ENCODE measurements around the gene PLD5.
"Not testable (repeated sequence)": the region's sequence is repeated elsewhere in the genome, so short reads cannot be mapped to it uniquely, and the experiment has no call there.

Gene PLD5

DNA sequence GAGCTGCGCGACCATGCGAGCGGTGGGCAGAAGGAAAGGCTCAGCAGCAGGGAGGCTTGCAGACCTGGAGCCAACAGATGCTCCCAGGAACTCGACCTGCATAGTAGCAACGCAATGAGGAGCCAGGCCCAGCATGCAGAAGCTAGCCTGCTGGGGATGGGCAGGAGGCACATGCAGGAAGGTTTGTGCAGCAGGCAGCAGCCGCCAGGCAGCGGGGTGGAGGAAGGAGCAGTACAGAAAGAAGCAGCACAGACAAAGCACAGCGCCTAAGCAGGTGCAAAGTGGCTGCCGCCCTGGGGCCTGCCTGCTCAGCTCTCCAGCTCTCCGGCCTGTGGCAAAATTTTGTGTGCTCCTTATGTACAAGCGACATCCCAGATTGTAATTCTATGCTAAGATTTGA lies 312.1 kb downstream of the PLD5 start:
- H3K4me3 ChIP-seq (ENCODE audit: low read depth, low read length): no peak overlapping the region
- no peak for DNase-seq (ENCODE audit: low read depth)
- TF ChIP-seq, protein P1, sequence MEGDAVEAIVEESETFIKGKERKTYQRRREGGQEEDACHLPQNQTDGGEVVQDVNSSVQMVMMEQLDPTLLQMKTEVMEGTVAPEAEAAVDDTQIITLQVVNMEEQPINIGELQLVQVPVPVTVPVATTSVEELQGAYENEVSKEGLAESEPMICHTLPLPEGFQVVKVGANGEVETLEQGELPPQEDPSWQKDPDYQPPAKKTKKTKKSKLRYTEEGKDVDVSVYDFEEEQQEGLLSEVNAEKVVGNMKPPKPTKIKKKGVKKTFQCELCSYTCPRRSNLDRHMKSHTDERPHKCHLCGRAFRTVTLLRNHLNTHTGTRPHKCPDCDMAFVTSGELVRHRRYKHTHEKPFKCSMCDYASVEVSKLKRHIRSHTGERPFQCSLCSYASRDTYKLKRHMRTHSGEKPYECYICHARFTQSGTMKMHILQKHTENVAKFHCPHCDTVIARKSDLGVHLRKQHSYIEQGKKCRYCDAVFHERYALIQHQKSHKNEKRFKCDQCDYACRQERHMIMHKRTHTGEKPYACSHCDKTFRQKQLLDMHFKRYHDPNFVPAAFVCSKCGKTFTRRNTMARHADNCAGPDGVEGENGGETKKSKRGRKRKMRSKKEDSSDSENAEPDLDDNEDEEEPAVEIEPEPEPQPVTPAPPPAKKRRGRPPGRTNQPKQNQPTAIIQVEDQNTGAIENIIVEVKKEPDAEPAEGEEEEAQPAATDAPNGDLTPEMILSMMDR (conservative IDR thresholded peaks at IDR 0.05; ENCODE audit: low read depth, low read length): no peak

DNA sequence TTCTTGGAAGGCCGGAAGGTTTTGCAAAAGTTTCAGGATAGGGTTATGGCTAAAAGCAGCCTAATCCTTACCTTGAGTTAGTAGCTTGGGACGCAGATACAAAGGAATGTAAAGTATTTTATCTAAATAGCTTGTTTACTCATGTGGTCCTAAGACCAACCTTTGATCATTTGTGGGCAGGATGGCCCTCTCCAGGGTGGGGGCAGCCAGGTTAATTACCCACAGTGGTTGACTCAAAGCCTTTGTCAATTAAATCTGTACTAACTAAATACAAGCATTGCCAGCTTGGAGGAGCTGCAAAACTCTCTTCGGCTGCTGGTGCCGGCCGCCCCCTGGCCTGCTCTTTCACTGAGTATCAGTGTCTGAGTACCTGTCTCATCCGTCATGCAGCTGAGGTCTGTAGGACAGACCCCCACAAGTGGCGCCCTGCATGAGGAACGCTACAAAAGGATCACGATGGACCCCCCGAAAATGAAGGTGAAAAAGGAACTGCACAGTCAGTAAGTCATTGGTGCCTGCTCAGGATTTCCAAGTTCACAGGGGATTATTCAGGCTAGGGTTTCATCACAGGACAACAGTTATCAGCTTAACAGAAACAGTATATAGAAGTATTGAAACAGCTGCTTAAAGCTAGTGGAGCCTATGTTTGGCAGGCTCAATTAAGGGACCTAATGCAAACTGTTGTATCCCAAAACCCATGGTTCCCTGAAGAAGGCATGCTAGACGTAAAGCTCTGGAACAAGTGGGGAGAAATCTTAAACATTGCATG lies 313.1 kb downstream of the PLD5 start:
- H3K4me3 ChIP-seq (ENCODE audit: low read depth, low read length): no peak overlapping the region
- TF ChIP-seq, protein P1 (conservative IDR thresholded peaks at IDR 0.05; ENCODE audit: low read depth, low read length): no peak
- DNase-seq (ENCODE audit: low read depth): no peak

DNA sequence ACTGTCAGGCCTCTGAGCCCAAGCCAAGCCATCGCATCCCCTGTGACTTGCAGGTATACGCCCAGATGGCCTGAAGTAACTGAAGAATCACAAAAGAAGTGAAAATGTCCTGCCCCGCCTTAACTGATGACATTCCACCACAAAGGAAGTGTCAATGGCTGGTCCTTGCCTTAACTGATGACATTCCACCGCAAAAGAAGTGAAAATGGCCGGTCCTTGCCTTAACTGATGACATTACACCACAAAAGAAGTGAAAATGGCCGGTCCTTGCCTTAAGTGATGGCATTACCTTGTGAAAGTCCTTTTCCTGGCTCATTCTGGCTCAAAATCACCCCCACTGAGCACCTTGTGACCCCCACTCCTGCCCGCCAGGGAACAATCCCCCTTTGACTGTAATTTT lies 314.2 kb downstream of the PLD5 start:
- H3K4me3 ChIP-seq (ENCODE audit: low read depth, low read length); DNase-seq (ENCODE audit: low read depth): not testable (repeated sequence)

DNA sequence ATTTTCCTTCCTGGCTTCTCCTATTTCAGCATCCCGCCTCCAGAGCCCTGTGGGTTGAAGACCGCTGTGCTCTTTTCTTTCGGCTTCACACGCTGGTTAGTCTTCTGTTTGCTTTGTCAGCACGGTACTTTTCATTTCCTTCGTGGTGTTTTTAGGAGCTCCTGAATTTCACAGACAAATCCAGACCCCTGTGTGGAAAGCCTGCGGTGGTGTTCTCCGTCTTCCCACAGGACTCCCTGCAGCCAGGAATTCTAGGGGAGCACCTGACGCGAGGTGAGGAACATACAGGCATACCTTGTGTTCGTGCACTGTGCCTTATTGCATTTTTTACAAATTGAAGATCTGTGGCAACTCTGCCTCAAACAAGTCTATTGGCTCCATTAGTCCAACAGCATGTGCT lies 315.4 kb downstream of the PLD5 start:
- DNase-seq (ENCODE audit: low read depth): no peak
- TF ChIP-seq, protein P1 (conservative IDR thresholded peaks at IDR 0.05; ENCODE audit: low read depth, low read length): no peak
- H3K4me3 ChIP-seq (ENCODE audit: low read depth, low read length): no peak overlapping the region

DNA sequence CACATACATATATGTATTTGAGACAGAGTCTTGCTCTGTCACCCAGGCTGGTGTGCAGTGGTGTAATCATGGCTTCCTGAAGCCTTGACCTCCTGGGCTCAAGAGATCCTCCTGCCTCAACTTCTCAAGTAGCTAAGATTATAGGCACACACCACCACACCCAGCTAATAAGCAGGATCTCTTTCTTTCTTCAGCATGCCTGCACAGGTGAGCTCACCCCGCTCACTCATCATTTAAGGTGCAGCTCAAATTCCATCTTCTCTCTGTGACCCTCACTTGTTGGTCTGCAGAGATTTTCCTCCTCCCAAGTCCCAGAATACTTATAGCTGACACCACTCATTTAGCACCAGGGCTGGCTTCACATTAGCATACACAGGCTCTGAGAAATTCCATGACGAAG lies 316.5 kb downstream of the PLD5 start:
- TF ChIP-seq, protein P1 (conservative IDR thresholded peaks at IDR 0.05; ENCODE audit: low read depth, low read length): no peak
- no peak for DNase-seq (ENCODE audit: low read depth)
- H3K4me3 ChIP-seq (ENCODE audit: low read depth, low read length): no peak overlapping the region

DNA sequence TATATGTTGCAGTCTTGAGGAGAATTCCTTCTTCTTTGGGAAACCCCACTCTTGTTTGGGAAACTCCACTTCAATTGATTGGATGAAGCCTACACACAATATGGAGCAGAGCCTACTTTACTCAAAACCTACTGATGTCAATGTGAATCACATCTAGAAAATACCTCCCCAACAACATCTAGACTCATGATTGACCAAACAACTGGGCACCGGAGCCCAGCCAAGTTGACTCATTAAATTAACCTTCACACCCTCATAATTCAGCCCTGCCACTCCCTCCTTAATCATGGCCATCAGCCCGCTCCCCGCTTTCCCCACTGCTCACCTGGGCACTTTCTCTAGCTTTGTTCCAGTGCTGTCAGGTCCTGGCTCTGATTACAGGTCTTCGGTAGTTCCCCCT lies 317.5 kb downstream of the PLD5 start:
- DNase-seq (ENCODE audit: low read depth): no peak
- H3K4me3 ChIP-seq (ENCODE audit: low read depth, low read length): no peak overlapping the region
- TF ChIP-seq, protein P1 (conservative IDR thresholded peaks at IDR 0.05; ENCODE audit: low read depth, low read length): no peak

DNA sequence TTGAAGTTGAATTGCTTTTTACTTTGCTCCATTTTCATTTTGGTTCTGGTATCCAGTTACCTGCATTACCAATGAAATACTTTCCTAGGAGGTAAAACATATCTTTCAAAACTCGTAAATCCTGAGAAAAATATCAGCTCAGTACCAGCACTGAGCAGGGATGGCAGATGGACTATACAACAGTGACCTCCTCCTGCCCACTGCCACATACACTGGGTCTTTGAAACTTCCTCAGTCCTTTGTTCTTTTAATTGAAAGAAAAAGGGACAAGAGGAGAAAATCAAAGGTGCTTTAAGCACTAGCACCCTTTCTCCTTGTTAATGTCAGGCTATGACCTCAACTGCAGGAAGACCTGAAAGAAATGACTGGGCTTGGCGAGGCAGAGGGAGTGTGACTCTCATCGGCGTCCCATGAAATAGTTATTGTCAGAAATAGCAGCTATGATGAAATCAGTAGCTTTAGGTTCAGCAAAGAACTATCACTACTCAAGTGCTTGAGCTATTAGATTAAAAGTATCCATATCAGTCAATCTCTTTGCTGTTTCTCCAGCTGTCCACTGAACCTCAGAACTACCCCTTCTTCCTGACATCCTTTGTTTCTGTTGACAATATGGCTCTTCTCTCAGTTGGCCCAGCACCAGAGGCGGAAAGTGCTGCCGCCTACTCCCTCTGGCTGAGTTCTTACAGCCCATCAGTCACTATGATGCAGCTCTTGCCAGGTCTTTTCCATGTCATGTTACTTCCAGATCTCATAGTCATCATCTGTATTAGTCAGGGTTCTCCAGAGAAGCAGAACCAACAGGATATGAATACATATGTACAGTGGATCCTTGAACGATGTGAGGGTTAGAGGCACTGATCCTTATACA lies 318.6 kb downstream of the PLD5 start:
- TF ChIP-seq, protein P1 (conservative IDR thresholded peaks at IDR 0.05; ENCODE audit: low read depth, low read length): no peak
- no peak overlapping the region for H3K4me3 ChIP-seq (ENCODE audit: low read depth, low read length)
- no peak for DNase-seq (ENCODE audit: low read depth)
